HepG2 (cell line): ENCODE results near the gene CFAP206. TPM values are rescaled to one million over a fixed set of nuclear protein-coding genes. Genes with fewer than 3 reads are reported as not detected.
A peak's percentile ranks its signal among the peaks of the same experiment; 100 is the strongest.

Source experiments
- GFI1 ChIP-seq: sonication (generic); formaldehyde crosslinking; IDR thresholded peaks from 2 replicates; pipeline ENCODE4 v1.5.0; 2020; ENCODE audit warnings: missing genetic modification reagents, mild to moderate bottlenecking, borderline replicate concordance
- GMEB2 ChIP-seq: IDR thresholded peaks from 2 replicates; pipeline ENCODE4 v1.6.1; 2016; ENCODE audit warnings: missing biosample characterization, missing genetic modification reagents, low read depth
- HIVEP1 ChIP-seq: sonication (generic); formaldehyde crosslinking; IDR thresholded peaks from 2 replicates; pipeline ENCODE4 v1.4.0; 2020; ENCODE audit warnings: mild to moderate bottlenecking, missing genetic modification reagents
- KLF9 ChIP-seq: IDR thresholded peaks from 2 replicates; pipeline ENCODE4 v1.6.1; 2016; ENCODE audit warnings: low read depth
- MYC ChIP-seq: sonication (generic); formaldehyde crosslinking; IDR thresholded peaks from 2 replicates; pipeline ENCODE4 v1.9.0; 2021; ENCODE audit warnings: missing genetic modification reagents, borderline replicate concordance
- NFIB ChIP-seq: sonication (generic); formaldehyde crosslinking; IDR thresholded peaks from 2 replicates; pipeline ENCODE4 v1.9.0; 2021; ENCODE audit warnings: missing genetic modification reagents, mild to moderate bottlenecking, borderline replicate concordance
- PHF21A ChIP-seq: sonication (generic); formaldehyde crosslinking; IDR thresholded peaks from 2 replicates; pipeline ENCODE4 v1.5.0; 2020; ENCODE audit warnings: mild to moderate bottlenecking, missing genetic modification reagents
- POLR2A ChIP-seq, 2 experiments: IDR thresholded peaks; 2 replicates each; pipeline ENCODE4 v1.6.1; 2011; ENCODE audit warnings: low read depth in 2 of 2, low read length in 2 of 2, mild to moderate bottlenecking in 1 of 2, moderate library complexity in 1 of 2; ENCODE audit not compliant: insufficient read depth in 1 of 2
- SRF ChIP-seq: IDR thresholded peaks from 2 replicates; pipeline ENCODE4 v1.6.1; 2011; ENCODE audit warnings: mild to moderate bottlenecking, low read depth, low read length, moderate library complexity
- TCF12 ChIP-seq, 2 experiments: fragments of 450-650 bp in 1 of 2; sonication (generic) in 1 of 2; formaldehyde crosslinking in 1 of 2; IDR thresholded peaks; 2 replicates each; pipeline versions ENCODE4 v1.6.1 to v1.8.0; 2017 to 2022; ENCODE audit warnings: antibody characterized with exemption in 1 of 2, mild to moderate bottlenecking in 1 of 2, missing genetic modification reagents in 1 of 2, moderate library complexity in 1 of 2
- THYN1 ChIP-seq: sonication (generic); formaldehyde crosslinking; IDR thresholded peaks from 2 replicates; pipeline ENCODE4 v1.8.1; 2023; ENCODE audit warnings: low read depth, mild to moderate bottlenecking, moderate library complexity, missing genetic modification reagents, borderline replicate concordance
- ZBTB44 ChIP-seq: sonication (generic); formaldehyde crosslinking; IDR thresholded peaks from 2 replicates; pipeline ENCODE4 v1.4.0; 2020; ENCODE audit warnings: missing genetic modification reagents
- ZNF441 ChIP-seq: sonication (generic); formaldehyde crosslinking; IDR thresholded peaks from 2 replicates; pipeline ENCODE4 v1.7.0; 2021; ENCODE audit warnings: missing genetic modification reagents, borderline replicate concordance
- ZNF709 ChIP-seq: sonication (generic); formaldehyde crosslinking; IDR thresholded peaks from 2 replicates; pipeline ENCODE4 v1.5.0; 2020; ENCODE audit warnings: mild to moderate bottlenecking, missing genetic modification reagents
- ZNF768 ChIP-seq: sonication (generic); formaldehyde crosslinking; IDR thresholded peaks from 2 replicates; pipeline ENCODE4 v1.4.0; 2020; ENCODE audit warnings: missing genetic modification reagents
- ZSCAN31 ChIP-seq: sonication (generic); formaldehyde crosslinking; IDR thresholded peaks from 2 replicates; pipeline ENCODE4 v1.5.0; 2020; ENCODE audit warnings: low read depth, mild to moderate bottlenecking, missing genetic modification reagents
- polyA plus RNA-seq, 8 experiments: library from polyadenylated mRNA; depleted of rRNA in 3 of 8; stranded (reverse) in 7 of 8; unstranded in 1 of 8; fragments of >200 nt; fragmentation: Illumina TruSeq in 4 of 8; extraction: Trizol in 4 of 8; gene quantifications; 2 replicates each; pipeline versions ENCODE4 v1.2.1 to v1.2.3, GENCODE V29; 2011 to 2016; ENCODE audit warnings: low read depth in 4 of 8, missing spikeins in 1 of 8, mixed read lengths in 1 of 8; ENCODE audit not compliant: insufficient read depth in 1 of 8
- total RNA-seq, 5 experiments: library from RNA; depleted of rRNA; stranded (reverse); fragments of >200 nt; fragmentation: Illumina TruSeq; extraction: Trizol; gene quantifications; 2 replicates each; pipeline ENCODE4 v1.2.3, GENCODE V29; 2016; ENCODE audit warnings: low read depth in 1 of 5
- TF ChIP-seq, protein P1 (sequence below): sonication (generic); formaldehyde crosslinking; IDR thresholded peaks from 2 replicates; pipeline ENCODE4 v1.5.0; 2020; ENCODE audit warnings: missing genetic modification reagents
- TF ChIP-seq, protein P2 (sequence below): sonication (generic); formaldehyde crosslinking; IDR thresholded peaks from 2 replicates; pipeline ENCODE4 v1.4.0; 2020; ENCODE audit warnings: missing genetic modification reagents
- TF ChIP-seq, protein P3 (sequence below): sonication (generic); formaldehyde crosslinking; conservative IDR thresholded peaks from 2 replicates; pipeline ENCODE4 v1.4.0; 2020; ENCODE audit warnings: missing genetic modification reagents
- TF ChIP-seq, protein P4 (sequence below): sonication (generic); formaldehyde crosslinking; IDR thresholded peaks from 2 replicates; pipeline ENCODE4 v1.5.0; 2020; ENCODE audit warnings: mild to moderate bottlenecking, missing genetic modification reagents

CFAP206 gene
- total and polyA plus RNA-seq, 2 of the 13 experiments (the other 11 are each of a cell fraction or from before 2014, with no cell fraction given), result not detected

DNA sequence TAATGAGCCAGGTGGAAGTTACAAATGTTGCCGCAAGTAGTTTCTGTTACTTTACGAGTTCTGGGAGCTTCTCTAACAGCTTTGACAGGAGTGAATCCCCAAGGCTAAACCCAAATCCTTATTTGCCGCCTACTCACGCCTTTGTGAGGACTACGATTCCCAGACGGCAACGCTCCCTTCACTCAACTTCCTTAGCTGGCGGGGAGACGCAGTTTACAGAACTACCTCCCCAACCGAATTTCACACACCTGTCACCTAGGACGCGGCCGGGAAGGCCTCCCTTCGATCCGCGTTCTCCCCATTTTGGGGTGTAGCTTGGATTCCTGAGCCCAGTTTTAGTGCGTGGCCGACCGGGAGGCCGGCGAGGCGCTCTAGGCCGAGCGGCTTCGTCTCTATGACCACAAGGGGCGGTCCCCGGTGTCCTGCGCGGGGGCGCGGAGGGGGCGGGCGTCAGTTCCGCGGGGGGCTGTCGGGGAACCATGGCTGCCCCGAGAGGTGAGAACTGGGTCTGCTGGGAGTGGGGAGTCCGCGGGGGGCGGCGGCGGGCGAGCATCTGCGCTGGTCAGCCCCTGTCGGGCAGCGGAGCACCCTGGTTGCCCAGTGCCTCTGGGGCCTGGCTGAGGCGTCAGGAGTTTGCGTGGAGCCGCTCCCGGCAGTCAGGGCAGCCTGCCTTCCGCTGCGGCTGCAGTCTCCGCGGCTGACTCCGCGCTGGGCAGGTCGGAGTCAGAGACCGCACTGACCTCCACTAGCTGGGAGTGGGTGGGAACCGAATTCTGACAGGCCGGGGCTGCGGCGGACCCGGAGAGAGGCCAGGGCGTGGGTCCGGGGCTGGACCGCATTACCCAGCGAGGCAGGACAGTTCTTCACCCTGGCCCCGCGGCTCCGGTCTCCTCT lies 65.0 kb downstream of the CFAP206 start, which contains the start of gene SLC35A1 (continued):
- TF ChIP-seq, protein P1, sequence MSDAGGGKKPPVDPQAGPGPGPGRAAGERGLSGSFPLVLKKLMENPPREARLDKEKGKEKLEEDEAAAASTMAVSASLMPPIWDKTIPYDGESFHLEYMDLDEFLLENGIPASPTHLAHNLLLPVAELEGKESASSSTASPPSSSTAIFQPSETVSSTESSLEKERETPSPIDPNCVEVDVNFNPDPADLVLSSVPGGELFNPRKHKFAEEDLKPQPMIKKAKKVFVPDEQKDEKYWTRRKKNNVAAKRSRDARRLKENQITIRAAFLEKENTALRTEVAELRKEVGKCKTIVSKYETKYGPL (CRISPR knock-in tag), result no peak
- TF ChIP-seq PHF21A (peak; percentile 70; the same call in 1 of the 2 replicates), MYC (CRISPR knock-in tag) (peak; percentile 84), POLR2A (IDR thresholded peaks at IDR 0.05; ENCODE audit: insufficient read depth in 1 of 2, low read depth in 2 of 2, low read length in 2 of 2) (peak; percentile 63 to 89; a peak in 3 of 4 replicates), GMEB2 (CRISPR knock-in tag) (peak; percentile 48), THYN1 (CRISPR knock-in tag) (no peak), ZNF441 (peak; percentile 60; the same call in 1 of the 2 replicates), TCF12 (IDR thresholded peaks at IDR 0.05) (no peak), TCF12 (CRISPR knock-in tag; IDR thresholded peaks at IDR 0.05) (peak; percentile 91), GFI1 (CRISPR knock-in tag) (peak; percentile 41; the same call in 1 of the 2 replicates), NFIB (CRISPR knock-in tag) (no peak), ZBTB44 (CRISPR knock-in tag) (no peak), ZNF768 (CRISPR knock-in tag) (peak; percentile 50; the same call in 1 of the 2 replicates), SRF (peak; percentile 17; the same call in 1 of the 2 replicates), ZSCAN31 (CRISPR knock-in tag) (peak; percentile 75; the same call in 1 of the 2 replicates), HIVEP1 (CRISPR knock-in tag) (peak; percentile 82), KLF9 (no peak), ZNF709 (CRISPR knock-in tag) (peak; percentile 86)
- TF ChIP-seq, protein P2, sequence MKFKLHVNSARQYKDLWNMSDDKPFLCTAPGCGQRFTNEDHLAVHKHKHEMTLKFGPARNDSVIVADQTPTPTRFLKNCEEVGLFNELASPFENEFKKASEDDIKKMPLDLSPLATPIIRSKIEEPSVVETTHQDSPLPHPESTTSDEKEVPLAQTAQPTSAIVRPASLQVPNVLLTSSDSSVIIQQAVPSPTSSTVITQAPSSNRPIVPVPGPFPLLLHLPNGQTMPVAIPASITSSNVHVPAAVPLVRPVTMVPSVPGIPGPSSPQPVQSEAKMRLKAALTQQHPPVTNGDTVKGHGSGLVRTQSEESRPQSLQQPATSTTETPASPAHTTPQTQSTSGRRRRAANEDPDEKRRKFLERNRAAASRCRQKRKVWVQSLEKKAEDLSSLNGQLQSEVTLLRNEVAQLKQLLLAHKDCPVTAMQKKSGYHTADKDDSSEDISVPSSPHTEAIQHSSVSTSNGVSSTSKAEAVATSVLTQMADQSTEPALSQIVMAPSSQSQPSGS (CRISPR knock-in tag), result no peak
- TF ChIP-seq, protein P3, sequence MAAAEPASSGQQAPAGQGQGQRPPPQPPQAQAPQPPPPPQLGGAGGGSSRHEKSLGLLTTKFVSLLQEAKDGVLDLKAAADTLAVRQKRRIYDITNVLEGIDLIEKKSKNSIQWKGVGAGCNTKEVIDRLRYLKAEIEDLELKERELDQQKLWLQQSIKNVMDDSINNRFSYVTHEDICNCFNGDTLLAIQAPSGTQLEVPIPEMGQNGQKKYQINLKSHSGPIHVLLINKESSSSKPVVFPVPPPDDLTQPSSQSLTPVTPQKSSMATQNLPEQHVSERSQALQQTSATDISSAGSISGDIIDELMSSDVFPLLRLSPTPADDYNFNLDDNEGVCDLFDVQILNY, result no peak
- TF ChIP-seq, protein P4, sequence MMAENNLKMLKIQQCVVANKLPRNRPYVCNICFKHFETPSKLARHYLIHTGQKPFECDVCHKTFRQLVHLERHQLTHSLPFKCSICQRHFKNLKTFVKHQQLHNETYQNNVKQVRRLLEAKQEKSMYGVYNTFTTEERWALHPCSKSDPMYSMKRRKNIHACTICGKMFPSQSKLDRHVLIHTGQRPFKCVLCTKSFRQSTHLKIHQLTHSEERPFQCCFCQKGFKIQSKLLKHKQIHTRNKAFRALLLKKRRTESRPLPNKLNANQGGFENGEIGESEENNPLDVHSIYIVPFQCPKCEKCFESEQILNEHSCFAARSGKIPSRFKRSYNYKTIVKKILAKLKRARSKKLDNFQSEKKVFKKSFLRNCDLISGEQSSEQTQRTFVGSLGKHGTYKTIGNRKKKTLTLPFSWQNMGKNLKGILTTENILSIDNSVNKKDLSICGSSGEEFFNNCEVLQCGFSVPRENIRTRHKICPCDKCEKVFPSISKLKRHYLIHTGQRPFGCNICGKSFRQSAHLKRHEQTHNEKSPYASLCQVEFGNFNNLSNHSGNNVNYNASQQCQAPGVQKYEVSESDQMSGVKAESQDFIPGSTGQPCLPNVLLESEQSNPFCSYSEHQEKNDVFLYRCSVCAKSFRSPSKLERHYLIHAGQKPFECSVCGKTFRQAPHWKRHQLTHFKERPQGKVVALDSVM (CRISPR knock-in tag), result peak; percentile 55; the same call in 1 of the 2 replicates
